ENCODE data around the gene GHR. TPM values are rescaled to one million over a fixed set of nuclear protein-coding genes. Genes with fewer than 3 reads are reported as not detected.

GHR gene
- total RNA-seq, 1 experiment from 2014 or later: 1.8 TPM

DNA sequence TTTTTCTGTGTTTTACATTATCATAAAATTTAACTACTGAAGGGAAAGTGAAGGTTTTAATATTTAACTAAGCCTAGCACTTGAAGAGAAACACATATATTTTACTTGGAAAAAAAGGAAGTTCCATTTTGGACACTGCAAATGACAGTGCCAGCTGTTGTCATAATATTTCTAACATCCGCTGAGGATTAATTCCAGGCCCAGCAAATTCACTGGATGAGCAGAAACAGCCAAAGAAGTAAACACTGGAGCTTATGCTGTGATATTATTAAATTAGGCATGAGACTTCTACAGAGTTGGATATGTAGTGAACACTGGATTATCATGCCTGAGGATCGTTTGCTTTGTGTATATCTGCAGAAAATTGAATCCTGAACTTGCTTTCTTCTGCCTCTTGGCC lies 67.6 kb downstream of the GHR start:
- CTCF ChIA-PET: interaction anchor here (3.3 kb wide), 1 partner anchor 68 kb away, joined by 12 read pairs; the partner anchor contains the start of gene GHR
- POLR2A ChIA-PET: interaction anchor here (1.0 kb wide), 1 partner anchor 22 kb away, joined by 3 read pairs; no protein-coding TSS in a partner anchor
- no peaks in the 10 kb centered on the region for H3K27me3 Mint-ChIP-seq (ENCODE audit: insufficient read depth, unreplicated experiment)
- no peaks in the 10 kb centered on the region for H3K36me3 Mint-ChIP-seq (ENCODE audit: insufficient read depth, unreplicated experiment)
- H3K4me1 Mint-ChIP-seq (ENCODE audit: insufficient read depth, unreplicated experiment): peaks cover 17% of the 10 kb centered on the region
- DNase-seq (ENCODE audit: unreplicated experiment): no peak
- H3K27ac Mint-ChIP-seq (ENCODE audit: low read depth, unreplicated experiment): no peak overlapping the region
- H3K4me3 Mint-ChIP-seq (ENCODE audit: unreplicated experiment): no peak overlapping the region
- intact Hi-C loops (cut with micrococcal nuclease): no loop called here
- TF ChIP-seq, protein P1, sequence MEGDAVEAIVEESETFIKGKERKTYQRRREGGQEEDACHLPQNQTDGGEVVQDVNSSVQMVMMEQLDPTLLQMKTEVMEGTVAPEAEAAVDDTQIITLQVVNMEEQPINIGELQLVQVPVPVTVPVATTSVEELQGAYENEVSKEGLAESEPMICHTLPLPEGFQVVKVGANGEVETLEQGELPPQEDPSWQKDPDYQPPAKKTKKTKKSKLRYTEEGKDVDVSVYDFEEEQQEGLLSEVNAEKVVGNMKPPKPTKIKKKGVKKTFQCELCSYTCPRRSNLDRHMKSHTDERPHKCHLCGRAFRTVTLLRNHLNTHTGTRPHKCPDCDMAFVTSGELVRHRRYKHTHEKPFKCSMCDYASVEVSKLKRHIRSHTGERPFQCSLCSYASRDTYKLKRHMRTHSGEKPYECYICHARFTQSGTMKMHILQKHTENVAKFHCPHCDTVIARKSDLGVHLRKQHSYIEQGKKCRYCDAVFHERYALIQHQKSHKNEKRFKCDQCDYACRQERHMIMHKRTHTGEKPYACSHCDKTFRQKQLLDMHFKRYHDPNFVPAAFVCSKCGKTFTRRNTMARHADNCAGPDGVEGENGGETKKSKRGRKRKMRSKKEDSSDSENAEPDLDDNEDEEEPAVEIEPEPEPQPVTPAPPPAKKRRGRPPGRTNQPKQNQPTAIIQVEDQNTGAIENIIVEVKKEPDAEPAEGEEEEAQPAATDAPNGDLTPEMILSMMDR (IDR thresholded peaks at IDR 0.05; ENCODE audit: unreplicated experiment): no peak
- no TSS peak for BruUV-seq (replicated peaks)
- no peaks in the 10 kb centered on the region for H3K9me3 Mint-ChIP-seq (ENCODE audit: unreplicated experiment)

DNA sequence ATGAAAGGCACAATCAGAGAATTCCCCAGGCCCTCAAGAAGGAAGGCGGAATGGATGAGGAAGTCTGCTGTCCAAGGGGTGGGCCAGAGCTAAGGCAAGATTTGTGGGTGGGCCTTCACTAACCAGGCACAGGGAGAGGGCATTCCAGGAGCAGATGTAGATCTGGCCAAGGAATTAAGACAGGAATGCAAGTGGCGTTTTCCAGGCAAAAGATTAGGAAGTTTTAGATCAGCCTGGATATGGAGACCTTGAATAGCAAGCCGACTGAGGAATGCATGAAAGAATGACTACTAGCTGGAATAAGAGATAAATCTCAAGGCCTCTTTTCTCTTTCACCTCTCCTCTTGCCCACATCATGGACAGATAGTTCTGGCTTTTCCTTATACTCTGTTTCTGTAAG lies 68.5 kb downstream of the GHR start:
- peaks cover 23% of the 10 kb centered on the region for H3K4me1 Mint-ChIP-seq (ENCODE audit: insufficient read depth, unreplicated experiment)
- no peak overlapping the region for H3K27ac Mint-ChIP-seq (ENCODE audit: low read depth, unreplicated experiment)
- BruUV-seq (replicated peaks): no TSS peak
- no peak overlapping the region for H3K4me3 Mint-ChIP-seq (ENCODE audit: unreplicated experiment)
- H3K36me3 Mint-ChIP-seq (ENCODE audit: insufficient read depth, unreplicated experiment): no peaks in the 10 kb centered on the region
- H3K9me3 Mint-ChIP-seq (ENCODE audit: unreplicated experiment): no peaks in the 10 kb centered on the region
- intact Hi-C loops (cut with micrococcal nuclease): no loop called here
- no peak for DNase-seq (ENCODE audit: unreplicated experiment)
- POLR2A ChIA-PET: interaction anchor here (1.3 kb wide), 1 partner anchor 31 kb away, joined by 3 read pairs; no protein-coding TSS in a partner anchor
- CTCF ChIA-PET: interaction anchor here (3.3 kb wide), 1 partner anchor 69 kb away, joined by 12 read pairs; the partner anchor contains the start of gene GHR
- TF ChIP-seq, protein P1 (IDR thresholded peaks at IDR 0.05; ENCODE audit: unreplicated experiment): no peak
- H3K27me3 Mint-ChIP-seq (ENCODE audit: insufficient read depth, unreplicated experiment): no peaks in the 10 kb centered on the region

DNA sequence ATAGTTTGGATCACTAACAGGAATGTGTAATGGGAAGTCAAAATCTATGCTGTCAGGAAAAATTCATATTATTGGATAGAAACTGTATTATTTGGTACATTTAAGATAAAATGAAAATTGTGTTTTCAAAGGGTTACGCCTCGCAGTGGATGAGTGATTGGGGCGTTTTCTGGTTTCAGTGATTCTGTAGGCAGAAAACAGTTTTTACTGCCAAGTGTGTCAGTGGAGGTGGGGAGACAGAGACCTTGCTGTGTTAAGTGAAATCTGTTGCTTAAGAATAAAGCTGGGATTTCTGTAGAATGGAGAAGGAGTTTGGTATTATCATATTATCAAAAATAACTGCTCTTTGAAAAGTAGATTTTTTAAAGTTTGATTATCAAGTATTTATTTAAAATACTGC lies 69.7 kb downstream of the GHR start:
- Mint-ChIP-seq H3K36me3 (ENCODE audit: insufficient read depth, unreplicated experiment) (no peaks in the 10 kb centered on the region), H3K27me3 (ENCODE audit: insufficient read depth, unreplicated experiment) (no peaks in the 10 kb centered on the region), H3K9me3 (ENCODE audit: unreplicated experiment) (no peaks in the 10 kb centered on the region), H3K4me1 (ENCODE audit: insufficient read depth, unreplicated experiment) (peaks cover 23% of the 10 kb centered on the region), H3K4me3 (ENCODE audit: unreplicated experiment) (no peak overlapping the region), H3K27ac (ENCODE audit: low read depth, unreplicated experiment) (no peak overlapping the region)
- DNase-seq (ENCODE audit: unreplicated experiment): no peak
- CTCF ChIA-PET: interaction anchor here (3.3 kb wide), 1 partner anchor 71 kb away, joined by 12 read pairs; the partner anchor contains the start of gene GHR
- intact Hi-C loops (cut with micrococcal nuclease): no loop called here
- TF ChIP-seq, protein P1 (IDR thresholded peaks at IDR 0.05; ENCODE audit: unreplicated experiment): no peak
- no TSS peak for BruUV-seq (replicated peaks)
- POLR2A ChIA-PET: interaction anchor here (0.7 kb wide), 2 partner anchors 327 to 460 kb away, joined by 3 read pairs; no protein-coding TSS in a partner anchor

- H3K9me3 Mint-ChIP-seq (ENCODE audit: unreplicated experiment): no peaks in the 10 kb centered on the region
- H3K27ac Mint-ChIP-seq (ENCODE audit: low read depth, unreplicated experiment): no peak overlapping the region
- H3K4me1 Mint-ChIP-seq (ENCODE audit: insufficient read depth, unreplicated experiment): peaks cover 31% of the 10 kb centered on the region
- TF ChIP-seq, protein P1 (IDR thresholded peaks at IDR 0.05; ENCODE audit: unreplicated experiment): no peak
- intact Hi-C loops (cut with micrococcal nuclease): no loop called here
- H3K36me3 Mint-ChIP-seq (ENCODE audit: insufficient read depth, unreplicated experiment): no peaks in the 10 kb centered on the region
- H3K4me3 Mint-ChIP-seq (ENCODE audit: unreplicated experiment): no peak overlapping the region
- H3K27me3 Mint-ChIP-seq (ENCODE audit: insufficient read depth, unreplicated experiment): no peaks in the 10 kb centered on the region
- ChIA-PET POLR2A (interaction anchor here (0.6 to 3.2 kb wide), 9 partner anchors 8 to 590 kb away, joined by 3 to 16 read pairs (median 5); partner anchors contain the start of genes GHR and RIMOC1), CTCF (interaction anchor here (0.6 to 1.6 kb wide), 7 partner anchors 15 to 162 kb away, joined by 3 to 9 read pairs (median 5); partner anchors contain the start of gene GHR)
- no TSS peak for BruUV-seq (replicated peaks)
- DNase-seq (ENCODE audit: unreplicated experiment): peak; percentile 59
Measured at GRCh38 chr5:42494414-42494813, 71.2 kb downstream of the GHR start.

All from MCF 10A (cell line).